GM13977 (cell line): Measurements from ENCODE around the gene AGBL1.

ENCODE experiments used
- DNase-seq: peaks from one replicate; pipeline ENCODE4 v3.0.0; 2012; ENCODE audit warnings: low spot score
- CTCF ChIP-seq: IDR thresholded peaks from 2 replicates; pipeline ENCODE4 v1.5.1; 2012; ENCODE audit warnings: mild to moderate bottlenecking, control low read depth; ENCODE audit not compliant: insufficient read depth; ENCODE audit errors: extremely low read depth, missing control alignments
- in situ Hi-C: fragments of 300-500 bp; cut with MboI; formaldehyde crosslinking; loops from one replicate; pipeline ENCODE4 v1.12.0; 2022; ENCODE audit warnings: low sequenced_read_pairs, low pct_unique_long_range_greater_than_20kb, mixed read lengths, inconsistent platforms; ENCODE audit not compliant: unreplicated experiment

Gene AGBL1

GRCh38 chr15:86481720-86482119 lies 402.0 kb downstream of the AGBL1 start:
- no peak for TF ChIP-seq CTCF
- in situ Hi-C loops = no loop called here
- no peak for DNase-seq

- in situ Hi-C loops = no loop called here
- TF ChIP-seq CTCF = no peak
- no peak for DNase-seq
Observed at GRCh38 chr15:86483936-86484335, 404.3 kb downstream of the AGBL1 start.

DNA sequence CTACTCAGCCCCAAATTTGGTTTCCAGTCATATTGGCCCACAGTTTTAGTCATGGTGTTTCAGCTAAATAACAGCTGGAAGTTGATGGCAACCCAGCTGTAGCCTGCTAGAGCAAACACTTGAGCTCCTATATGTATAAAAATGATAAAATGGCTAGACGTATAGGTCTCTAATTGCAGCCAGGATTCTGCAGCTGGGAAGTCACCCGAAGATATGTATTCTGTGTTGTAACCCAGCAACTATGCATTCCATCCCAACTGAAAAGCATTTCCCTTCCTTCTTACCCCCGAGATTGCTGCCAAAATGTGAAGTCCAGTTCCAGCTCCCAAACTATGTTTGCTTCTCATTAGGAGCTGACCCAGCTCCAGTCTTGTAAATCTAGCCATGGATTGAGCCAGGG lies 408.4 kb downstream of the AGBL1 start:
- no peak for DNase-seq
- in situ Hi-C loops = no loop called here
- no peak for TF ChIP-seq CTCF

GRCh38 chr15:86489981-86490380 lies 410.3 kb downstream of the AGBL1 start:
- in situ Hi-C loops = no loop called here
- TF ChIP-seq CTCF = no peak
- no peak for DNase-seq

DNA sequence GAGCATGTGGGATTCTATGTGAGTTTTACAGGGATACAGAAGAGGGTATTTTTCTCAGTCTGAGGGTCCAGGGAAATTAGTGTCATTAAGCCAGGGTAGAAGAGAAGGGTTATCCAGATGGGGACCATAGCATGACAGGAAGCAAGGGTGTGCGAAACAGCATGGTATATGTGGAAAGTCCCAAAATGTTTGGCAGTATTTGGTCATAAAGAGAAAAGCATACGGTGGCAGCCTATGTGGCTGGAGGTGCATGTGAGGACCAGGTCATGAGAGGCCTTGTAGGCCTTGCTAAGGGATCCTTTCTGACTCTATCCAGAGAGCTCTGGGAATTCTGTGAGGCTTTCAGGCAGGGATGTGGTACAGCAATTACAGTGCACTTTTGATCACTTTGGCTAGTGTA lies 411.4 kb downstream of the AGBL1 start:
- in situ Hi-C loops = no loop called here
- DNase-seq = no peak
- TF ChIP-seq CTCF = no peak

DNA sequence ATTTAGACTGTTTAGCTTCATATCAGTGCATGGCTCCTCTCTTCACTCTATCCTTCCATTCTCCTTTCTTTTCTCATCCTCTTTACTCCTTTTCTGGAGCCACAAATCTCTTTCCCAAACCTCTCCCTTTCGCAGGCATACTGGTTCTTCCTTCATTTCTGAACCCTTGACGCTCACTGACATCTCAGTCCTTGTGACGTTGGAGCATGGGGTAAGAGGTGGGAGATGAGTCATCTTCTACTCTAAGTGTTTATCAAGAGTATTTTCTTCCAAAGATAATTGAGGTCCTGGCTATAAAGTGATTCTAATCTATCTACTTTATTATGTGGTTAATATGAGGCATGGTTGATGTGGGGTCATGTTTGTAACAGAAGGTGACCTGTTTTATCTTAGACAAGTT lies 414.2 kb downstream of the AGBL1 start:
- DNase-seq = no peak
- in situ Hi-C loops = no loop called here
- TF ChIP-seq CTCF = no peak

DNA sequence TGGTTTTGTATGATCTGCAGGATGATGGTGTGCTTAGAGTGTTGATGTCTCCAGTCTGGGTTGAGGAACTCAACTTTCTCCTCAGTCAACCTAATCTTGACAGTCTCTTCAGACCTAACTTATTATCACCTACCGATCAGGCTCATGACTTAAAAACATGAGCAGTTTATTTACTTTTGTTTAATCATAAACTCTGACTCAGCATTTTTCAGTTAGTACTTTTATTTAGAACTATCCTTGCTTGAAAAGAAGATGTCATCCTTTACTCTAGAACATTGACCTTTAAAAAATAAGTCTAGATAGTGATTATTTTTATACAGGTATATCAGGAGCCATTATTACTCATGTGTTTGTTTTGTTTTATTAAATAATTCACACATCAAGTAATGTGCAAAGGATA lies 414.8 kb downstream of the AGBL1 start:
- in situ Hi-C loops = no loop called here
- TF ChIP-seq CTCF = no peak
- DNase-seq = no peak
